ENCODE data around the gene ALMS1.
"Not testable (repeated sequence)": the region's sequence is repeated elsewhere in the genome, so short reads cannot be mapped to it uniquely, and the experiment has no call there.

Gene ALMS1

GRCh38 chr2:73489053-73489452, 103.4 kb downstream of the ALMS1 start:
- DNase-seq (ENCODE audit: low read depth, low spot score): no peak
- H3K27ac ChIP-seq: no peak overlapping the region

GRCh38 chr2:73494031-73494430, 108.4 kb downstream of the ALMS1 start:
- DNase-seq (ENCODE audit: low read depth, low spot score): no peak
- H3K27ac ChIP-seq: no peak overlapping the region

- H3K27ac ChIP-seq: no peak overlapping the region
- no peak for DNase-seq (ENCODE audit: low read depth, low spot score)
Observed at GRCh38 chr2:73503992-73504570, 118.4 kb downstream of the ALMS1 start.

GRCh38 chr2:73504850-73505249, 119.2 kb downstream of the ALMS1 start:
- H3K27ac ChIP-seq; DNase-seq (ENCODE audit: low read depth, low spot score): not testable (repeated sequence)

GRCh38 chr2:73510470-73510869, 124.8 kb downstream of the ALMS1 start:
- H3K27ac ChIP-seq; DNase-seq (ENCODE audit: low read depth, low spot score): not testable (repeated sequence)

- DNase-seq (ENCODE audit: low read depth, low spot score): peak; percentile 37
- H3K27ac ChIP-seq: no peak overlapping the region
Observed at GRCh38 chr2:73516033-73516432, 130.4 kb downstream of the ALMS1 start.

GRCh38 chr2:73528688-73529087, 143.1 kb downstream of the ALMS1 start:
- H3K27ac ChIP-seq: no peak overlapping the region
- DNase-seq (ENCODE audit: low read depth, low spot score): no peak

GRCh38 chr2:73530773-73531172, 145.1 kb downstream of the ALMS1 start:
- not testable (repeated sequence) for DNase-seq (ENCODE audit: low read depth, low spot score); H3K27ac ChIP-seq

GRCh38 chr2:73532381-73532780, 146.7 kb downstream of the ALMS1 start:
- no peak for DNase-seq (ENCODE audit: low read depth, low spot score)
- H3K27ac ChIP-seq: no peak overlapping the region

GRCh38 chr2:73536133-73536840, 150.7 kb downstream of the ALMS1 start:
- no peak for DNase-seq (ENCODE audit: low read depth, low spot score)
- no peak overlapping the region for H3K27ac ChIP-seq

- DNase-seq (ENCODE audit: low read depth, low spot score); H3K27ac ChIP-seq: not testable (repeated sequence)
Observed at GRCh38 chr2:73560875-73561274, 175.2 kb downstream of the ALMS1 start.

GRCh38 chr2:73561422-73561821, 175.8 kb downstream of the ALMS1 start:
- H3K27ac ChIP-seq: no peak overlapping the region
- no peak for DNase-seq (ENCODE audit: low read depth, low spot score)

GRCh38 chr2:73564986-73565385, 179.3 kb downstream of the ALMS1 start:
- DNase-seq (ENCODE audit: low read depth, low spot score): no peak
- H3K27ac ChIP-seq: no peak overlapping the region

GRCh38 chr2:73566288-73566878, 180.7 kb downstream of the ALMS1 start:
- no peak for DNase-seq (ENCODE audit: low read depth, low spot score)
- H3K27ac ChIP-seq: no peak overlapping the region

- H3K27ac ChIP-seq: no peak overlapping the region
- DNase-seq (ENCODE audit: low read depth, low spot score): no peak
Observed at GRCh38 chr2:73575261-73575660, 189.6 kb downstream of the ALMS1 start.

GRCh38 chr2:73582364-73582763, 196.7 kb downstream of the ALMS1 start:
- no peak for DNase-seq (ENCODE audit: low read depth, low spot score)
- no peak overlapping the region for H3K27ac ChIP-seq

GRCh38 chr2:73588177-73588576, 202.5 kb downstream of the ALMS1 start:
- no peak overlapping the region for H3K27ac ChIP-seq
- no peak for DNase-seq (ENCODE audit: low read depth, low spot score)

- DNase-seq (ENCODE audit: low read depth, low spot score): no peak
- H3K27ac ChIP-seq: no peak overlapping the region
Observed at GRCh38 chr2:73593680-73594079, 208.0 kb downstream of the ALMS1 start.

GRCh38 chr2:73594251-73594650, 208.6 kb downstream of the ALMS1 start:
- no peak for DNase-seq (ENCODE audit: low read depth, low spot score)
- no peak overlapping the region for H3K27ac ChIP-seq

GRCh38 chr2:73601780-73602179, 216.1 kb downstream of the ALMS1 start:
- H3K27ac ChIP-seq: no peak overlapping the region
- no peak for DNase-seq (ENCODE audit: low read depth, low spot score)

GRCh38 chr2:73603099-73603588, 217.5 kb downstream of the ALMS1 start:
- not testable (repeated sequence) for H3K27ac ChIP-seq
- peak; percentile 3 for DNase-seq (ENCODE audit: low read depth, low spot score)

All from epithelial cell of prostate (primary cell).